ENCODE results near the gene IGF2BP3. TPM values are rescaled to one million over a fixed set of nuclear protein-coding genes. Genes with fewer than 3 reads are reported as not detected.
A peak's percentile ranks its signal among the peaks of the same experiment; 100 is the strongest.

IGF2BP3 gene
- total RNA-seq, 1 experiment from 2014 or later, result 51.8 TPM

GRCh38 chr7:23283086-23283485 lies 187.2 kb downstream of the IGF2BP3 start:
- H3K9me3 ChIP-seq, result no peaks in the 10 kb centered on the region
- no peaks in the 10 kb centered on the region for H3K27me3 ChIP-seq
- H3K4me3 ChIP-seq, result no peak overlapping the region
- no peak for DNase-seq
- H3K36me3 ChIP-seq, result no peaks in the 10 kb centered on the region

- Histone ChIP-seq H3K4me3 (no peak overlapping the region), H3K9me3 (no peaks in the 10 kb centered on the region), H3K27me3 (no peaks in the 10 kb centered on the region), H3K36me3 (no peaks in the 10 kb centered on the region)
- DNase-seq, result no peak
These were observed 190.3 kb downstream of the IGF2BP3 start for GRCh38 chr7:23279819-23280525.

DNA sequence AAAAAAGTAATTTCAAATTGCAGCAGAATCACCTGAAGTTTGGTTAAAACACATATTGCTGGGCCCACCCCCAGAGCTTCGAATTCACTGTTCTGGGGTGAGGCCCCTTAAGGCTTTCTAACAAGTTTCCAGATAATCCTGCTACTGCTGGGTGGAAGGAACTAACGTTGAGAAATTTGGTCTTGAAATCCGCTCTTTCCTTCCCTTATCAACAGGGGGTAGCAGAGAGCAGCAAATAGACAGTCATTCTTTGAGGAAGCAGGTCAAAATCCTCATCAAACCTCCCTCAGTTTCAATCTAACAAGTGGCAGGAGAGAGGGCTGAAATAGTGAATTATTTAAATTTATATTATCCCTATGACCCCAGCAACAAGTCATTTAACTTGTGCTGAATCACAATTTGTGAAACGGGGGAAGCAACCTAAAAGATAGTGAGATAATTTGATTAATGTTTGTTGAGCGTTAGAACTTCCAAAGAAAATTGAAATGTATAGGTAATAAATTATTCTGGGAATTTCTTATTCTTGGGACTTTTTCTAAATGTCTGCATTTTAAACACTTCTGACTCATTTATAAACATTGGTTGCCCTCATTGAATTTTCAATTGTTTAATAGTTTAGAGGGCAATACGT lies 192.8 kb downstream of the IGF2BP3 start:
- DNase-seq, result no peak

DNA sequence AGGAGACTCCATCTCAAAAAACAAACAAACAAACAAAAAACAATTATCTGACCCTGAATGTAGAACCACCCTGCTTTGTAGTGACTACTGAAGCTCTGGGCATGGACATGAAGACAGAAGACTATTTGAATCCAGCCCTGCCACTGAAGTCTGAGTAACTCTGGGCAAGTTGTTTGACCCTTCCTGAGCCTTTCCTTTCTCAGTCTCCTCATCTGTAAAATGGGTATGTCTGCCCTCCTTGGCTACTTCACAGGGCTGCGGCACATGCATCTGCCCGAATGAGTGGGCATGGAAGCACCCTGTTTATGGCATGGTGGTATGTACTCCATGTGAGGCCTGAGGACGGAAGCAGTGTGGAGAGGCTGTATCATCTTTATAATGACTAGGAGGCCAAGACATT lies 193.3 kb downstream of the IGF2BP3 start:
- Histone ChIP-seq H3K4me3 (no peak overlapping the region), H3K27me3 (no peaks in the 10 kb centered on the region), H3K36me3 (no peaks in the 10 kb centered on the region; the same call in 1 of the 2 replicates), H3K9me3 (no peaks in the 10 kb centered on the region)
- DNase-seq, result no peak

More for the DNA sequence above, 192.8 kb downstream of the IGF2BP3 start:
- H3K27me3 ChIP-seq, result no peaks in the 10 kb centered on the region
- no peak overlapping the region for H3K4me3 ChIP-seq
- H3K9me3 ChIP-seq, result no peaks in the 10 kb centered on the region
- no peaks in the 10 kb centered on the region; the same call in 1 of the 2 replicates for H3K36me3 ChIP-seq

DNA sequence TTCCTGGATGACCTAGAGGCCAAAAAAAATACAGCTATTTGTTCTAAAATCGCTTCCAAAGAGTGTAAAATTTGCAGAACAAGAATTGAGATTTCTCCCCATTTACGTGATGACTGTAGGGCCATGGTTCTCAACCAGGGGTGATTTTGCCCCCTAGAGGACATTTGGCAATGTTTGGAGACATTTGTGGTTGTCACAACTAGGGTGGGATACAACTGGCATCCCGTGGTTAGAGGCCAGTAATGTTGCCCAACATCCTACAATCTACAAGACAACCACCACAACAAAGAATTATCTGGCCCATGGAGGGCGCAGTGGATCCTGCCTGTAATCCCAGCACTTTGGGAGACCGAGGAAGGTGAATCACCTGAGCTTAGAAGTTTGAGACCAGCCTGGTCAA lies 193.9 kb downstream of the IGF2BP3 start:
- H3K27me3 ChIP-seq, result no peaks in the 10 kb centered on the region
- DNase-seq, result no peak
- no peaks in the 10 kb centered on the region; the same call in 1 of the 2 replicates for H3K36me3 ChIP-seq
- no peaks in the 10 kb centered on the region for H3K9me3 ChIP-seq
- no peak overlapping the region for H3K4me3 ChIP-seq

- no peaks in the 10 kb centered on the region for H3K9me3 ChIP-seq
- no peak overlapping the region for H3K4me3 ChIP-seq
- DNase-seq, result no peak
- no peaks in the 10 kb centered on the region for H3K27me3 ChIP-seq
- H3K36me3 ChIP-seq, result no peaks in the 10 kb centered on the region; the same call in none of the 2 replicates
These were observed 194.4 kb downstream of the IGF2BP3 start for GRCh38 chr7:23275912-23276311.

DNA sequence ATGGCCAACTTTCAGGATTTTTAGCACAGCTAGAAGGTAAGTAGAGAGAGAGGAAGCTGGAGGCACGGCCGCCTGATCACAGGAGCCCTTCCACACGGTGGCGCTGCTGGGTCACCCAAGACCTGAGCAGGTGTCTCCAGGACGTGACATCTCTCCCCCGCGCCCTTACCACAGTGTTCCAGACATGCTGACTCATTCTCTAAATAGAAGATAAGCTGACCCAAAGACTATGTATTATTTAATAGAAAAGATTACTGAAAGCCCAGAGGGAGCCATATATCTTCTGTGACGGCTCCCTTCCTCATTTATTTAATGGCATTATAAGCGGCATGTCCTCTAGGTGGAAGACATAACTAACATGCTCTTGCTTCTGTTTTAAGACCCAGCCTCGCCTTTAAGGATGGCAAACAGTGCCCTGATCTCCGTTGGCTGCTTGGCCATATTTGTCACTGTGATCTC lies 197.1 kb downstream of the IGF2BP3 start:
- no peaks in the 10 kb centered on the region for H3K9me3 ChIP-seq
- no peak overlapping the region for H3K4me3 ChIP-seq
- H3K36me3 ChIP-seq, result no peaks in the 10 kb centered on the region; the same call in none of the 2 replicates
- peak; percentile 86 for DNase-seq
- H3K27me3 ChIP-seq, result no peaks in the 10 kb centered on the region

GRCh38 chr7:23272275-23272674 lies 198.0 kb downstream of the IGF2BP3 start:
- Histone ChIP-seq H3K4me3 (no peak overlapping the region), H3K27me3 (no peaks in the 10 kb centered on the region), H3K36me3 (no peaks in the 10 kb centered on the region; the same call in none of the 2 replicates), H3K9me3 (no peaks in the 10 kb centered on the region)
- no peak for DNase-seq

DNA sequence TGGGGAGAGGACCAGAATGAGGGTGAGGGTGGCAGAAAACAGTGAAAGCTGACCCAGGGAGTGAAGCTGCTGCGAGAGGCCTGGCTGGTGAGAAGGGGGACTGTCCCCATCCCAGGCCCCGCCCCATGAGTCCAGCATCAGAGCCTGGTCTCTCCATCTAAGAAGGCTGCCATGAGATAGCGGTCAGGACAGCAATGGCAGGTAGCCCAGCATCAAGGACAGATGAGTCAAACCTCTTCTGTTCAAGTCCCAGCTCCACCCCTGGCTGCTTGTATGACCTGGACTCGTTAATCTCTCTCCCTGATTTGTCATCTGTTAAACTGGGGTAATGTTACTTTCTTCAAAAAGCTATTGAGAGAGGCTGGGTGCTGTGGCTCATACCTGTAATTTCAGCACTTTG lies 201.5 kb downstream of the IGF2BP3 start:
- no peaks in the 10 kb centered on the region for H3K27me3 ChIP-seq
- no peak for DNase-seq
- peaks cover 5% of the 10 kb centered on the region for H3K36me3 ChIP-seq

GRCh38 chr7:23268167-23268566 lies 202.1 kb downstream of the IGF2BP3 start:
- no peak for DNase-seq
- H3K36me3 ChIP-seq, result peaks cover 5% of the 10 kb centered on the region
- H3K4me3 ChIP-seq, result no peak overlapping the region
- H3K9me3 ChIP-seq, result no peaks in the 10 kb centered on the region
- H3K27me3 ChIP-seq, result no peaks in the 10 kb centered on the region

More for the DNA sequence above, 201.5 kb downstream of the IGF2BP3 start:
- no peak overlapping the region for H3K4me3 ChIP-seq
- no peaks in the 10 kb centered on the region for H3K9me3 ChIP-seq

DNA sequence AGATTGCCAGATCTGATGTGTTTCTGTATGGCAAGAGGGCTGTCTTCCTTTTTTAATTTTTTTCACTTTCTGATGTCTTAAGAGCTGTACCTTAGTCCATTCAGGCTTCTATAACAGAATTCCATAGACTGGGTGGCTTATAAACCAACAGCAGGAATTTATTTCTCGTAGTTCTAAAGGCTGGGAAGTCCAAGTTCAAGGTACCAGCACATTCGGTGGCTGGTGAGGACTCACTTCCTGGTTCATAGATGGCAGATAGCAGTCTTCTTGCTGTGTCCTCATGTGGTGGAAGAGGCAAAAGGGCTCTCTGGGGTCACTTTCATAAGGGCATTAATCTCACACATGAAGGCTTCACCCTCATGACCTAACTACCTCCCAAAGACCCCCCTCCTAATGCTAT lies 202.9 kb downstream of the IGF2BP3 start:
- no peaks in the 10 kb centered on the region for H3K9me3 ChIP-seq
- H3K4me3 ChIP-seq, result no peak overlapping the region
- H3K36me3 ChIP-seq, result peaks cover 5% of the 10 kb centered on the region
- no peaks in the 10 kb centered on the region for H3K27me3 ChIP-seq
- no peak for DNase-seq

GRCh38 chr7:23266918-23267317 lies 203.4 kb downstream of the IGF2BP3 start:
- no peak overlapping the region for H3K4me3 ChIP-seq
- H3K27me3 ChIP-seq, result no peaks in the 10 kb centered on the region
- H3K36me3 ChIP-seq, result peaks cover 5% of the 10 kb centered on the region
- no peak for DNase-seq
- no peaks in the 10 kb centered on the region for H3K9me3 ChIP-seq

DNA sequence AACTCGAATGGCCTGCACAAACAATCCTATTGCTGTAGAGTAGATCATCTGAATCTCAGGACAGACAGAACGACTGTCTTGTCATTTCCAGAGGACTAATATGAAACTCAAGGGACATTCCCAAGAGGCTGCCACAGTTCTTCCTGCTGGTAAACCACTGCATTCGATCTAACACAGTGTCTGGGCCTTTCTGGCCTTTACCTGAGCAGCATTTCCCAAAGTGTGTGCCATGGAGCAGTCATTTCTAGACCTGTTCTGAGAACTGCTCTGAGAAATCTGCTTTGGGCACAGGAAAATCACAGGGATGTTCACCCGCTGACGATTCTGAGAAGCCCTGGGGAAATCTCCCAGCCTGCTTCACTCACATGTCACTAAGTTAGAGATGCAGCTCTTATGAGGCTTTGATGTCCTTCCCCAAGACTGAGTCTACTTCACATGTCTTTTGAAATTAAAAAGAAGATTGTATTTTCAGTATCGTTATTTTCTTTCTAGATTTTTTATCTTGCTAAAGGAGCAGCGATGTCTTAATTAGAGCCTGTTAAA lies 205.3 kb downstream of the IGF2BP3 start:
- Histone ChIP-seq H3K27me3 (no peaks in the 10 kb centered on the region), H3K36me3 (peaks cover 11% of the 10 kb centered on the region), H3K4me3 (no peak overlapping the region), H3K9me3 (no peaks in the 10 kb centered on the region)
- DNase-seq, result no peak

DNA sequence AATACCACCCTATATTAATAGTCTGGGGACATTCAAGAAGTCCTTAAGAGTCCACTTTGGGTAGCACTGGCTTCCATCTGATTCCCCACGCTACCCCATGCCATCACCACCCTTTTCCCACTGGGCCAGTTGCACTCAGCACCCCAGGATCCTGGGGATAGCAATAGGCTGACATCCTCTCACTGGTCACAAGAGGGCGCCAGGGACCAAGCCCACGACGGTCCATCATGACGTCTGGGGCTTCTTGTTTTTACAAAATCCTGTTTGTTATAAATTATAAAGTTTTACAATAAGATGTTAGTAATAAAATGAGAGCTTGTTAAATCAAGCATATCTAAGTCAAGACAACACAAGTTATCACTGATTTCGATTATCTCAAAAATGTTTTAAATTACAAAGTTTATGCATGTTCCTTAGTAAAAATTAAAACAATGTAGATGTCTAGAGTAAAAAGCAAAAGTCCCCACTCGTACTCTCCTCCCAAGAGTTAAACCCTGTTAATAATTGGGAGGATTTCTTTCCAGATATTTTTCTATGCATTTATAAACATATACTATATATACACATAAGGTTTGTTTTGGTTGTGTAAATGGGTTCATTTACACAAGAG lies 208.3 kb downstream of the IGF2BP3 start:
- DNase-seq, result peak; percentile 59
- peaks cover 13% of the 10 kb centered on the region for H3K36me3 ChIP-seq
- no peaks in the 10 kb centered on the region for H3K27me3 ChIP-seq
- H3K9me3 ChIP-seq, result no peaks in the 10 kb centered on the region
- no peak overlapping the region for H3K4me3 ChIP-seq

DNA sequence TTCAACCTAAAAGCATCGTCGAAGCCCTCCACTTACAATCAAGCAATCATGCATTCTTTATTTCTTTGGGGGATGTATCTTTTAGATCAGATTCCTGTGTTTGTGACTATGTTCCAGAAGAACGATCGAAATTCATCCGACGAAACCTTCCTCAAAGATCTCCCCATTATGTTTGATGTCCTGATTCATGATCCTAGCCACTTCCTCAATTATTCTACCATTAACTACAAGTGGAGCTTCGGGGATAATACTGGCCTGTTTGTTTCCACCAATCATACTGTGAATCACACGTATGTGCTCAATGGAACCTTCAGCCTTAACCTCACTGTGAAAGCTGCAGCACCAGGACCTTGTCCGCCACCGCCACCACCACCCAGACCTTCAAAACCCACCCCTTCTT lies 209.9 kb downstream of the IGF2BP3 start:
- DNase-seq, result no peak
- Histone ChIP-seq H3K9me3 (no peaks in the 10 kb centered on the region), H3K27me3 (no peaks in the 10 kb centered on the region), H3K36me3 (peaks cover 10% of the 10 kb centered on the region), H3K4me3 (no peak overlapping the region)

All from MG63 (cell line).